ENCODE measurements around the gene ARG2. TPM values are rescaled to one million over a fixed set of nuclear protein-coding genes. Genes with fewer than 3 reads are reported as not detected.

ARG2 gene
- total and polyA plus RNA-seq, 2 of the 4 experiments (the other 2 are of a cell fraction): 1.1 to 2.5 TPM

GRCh38 chr14:67630938-67631337 is 11.2 kb downstream of the ARG2 start:
- no peak overlapping the region for H2BK120ac ChIP-seq (ENCODE audit: low read depth, low read length)
- no peak for TF ChIP-seq CEBPB (IDR thresholded peaks at IDR 0.05; ENCODE audit: low read depth, low read length)
- TF ChIP-seq RCOR1 (IDR thresholded peaks at IDR 0.05; ENCODE audit: insufficient replicate concordance, low read length): no peak
- no peak overlapping the region for H3K4me3 ChIP-seq (ENCODE audit: insufficient read depth, low read depth, low read length)
- H2BK20ac ChIP-seq (ENCODE audit: low read depth, low read length): no peak overlapping the region
- no peak overlapping the region for H4K8ac ChIP-seq (ENCODE audit: low read depth in 2 of 2, low read length in 2 of 2)
- no peaks in the 10 kb centered on the region for H3K79me1 ChIP-seq (ENCODE audit: low read depth in 1 of 2, low read length in 2 of 2)
- H3K27me3 ChIP-seq (ENCODE audit: control insufficient read depth, insufficient read depth, low read length): peaks cover 2% of the 10 kb centered on the region
- no peak overlapping the region for H2AFZ ChIP-seq (replicated peaks; ENCODE audit: low read length, poor library complexity)
- ChIA-PET CTCF (no interaction called here), POLR2A (ENCODE audit: unreplicated experiment) (no interaction called here)
- H3K4ac ChIP-seq (ENCODE audit: low read depth, low read length): no peak overlapping the region
- BruUV-seq (replicated peaks): no TSS peak
- H3K9me1 ChIP-seq (ENCODE audit: insufficient read depth, low read length): no peaks in the 10 kb centered on the region; the same call in 1 of the 2 replicates
- H2AK9ac ChIP-seq (replicated peaks; ENCODE audit: low read depth, low read length, poor library complexity): no peak overlapping the region
- no peak overlapping the region for H3K9ac ChIP-seq (ENCODE audit: low read depth, low read length)
- no peak overlapping the region for H3K14ac ChIP-seq (replicated peaks; ENCODE audit: low read depth, low read length)
- no peaks in the 10 kb centered on the region for H3K4me1 ChIP-seq (ENCODE audit: control insufficient read depth, insufficient read depth, low read length)
- H2BK15ac ChIP-seq (ENCODE audit: low read depth, low read length): no peak overlapping the region
- no peak overlapping the region for H3K18ac ChIP-seq (ENCODE audit: low read depth, low read length)
- 42% methylated on average over 2 of the region's 5 CpGs; no CpG with 5 or more reads in 1 of the 2 experiments for whole genome bisulfite sequencing, 2 experiments (ENCODE audit: extremely low coverage in 2 of 2, insufficient read length in 1 of 2)
- intact Hi-C loops (cut with micrococcal nuclease) (no loop called here), dilution Hi-C loops (cut with HindIII; ENCODE audit: low sequenced_read_pairs, unreplicated experiment) (no loop called here), in situ Hi-C loops (cut with MboI; ENCODE audit: low sequenced_read_pairs) (no loop called here)
- H4K20me1 ChIP-seq (ENCODE audit: insufficient read depth, low read length): no peaks in the 10 kb centered on the region
- H3K23ac ChIP-seq (ENCODE audit: low read depth, low read length): no peak overlapping the region
- no peak overlapping the region for H2BK5ac ChIP-seq (ENCODE audit: low read depth, low read length, poor library complexity, severe bottlenecking)
- DNase-seq: no peak
- H3K27ac ChIP-seq (ENCODE audit: insufficient read depth, low read length): no peak overlapping the region
- H3K9me3 ChIP-seq (ENCODE audit: control insufficient read depth, insufficient read depth, low read length): no peaks in the 10 kb centered on the region
- no peak overlapping the region for H4K91ac ChIP-seq (ENCODE audit: insufficient read depth, low read depth, low read length)
- H2AK5ac ChIP-seq (ENCODE audit: low read depth, low read length): no peak overlapping the region
- no peak overlapping the region for H4K5ac ChIP-seq (ENCODE audit: low read depth, low read length)
- no peak overlapping the region for H3K56ac ChIP-seq (ENCODE audit: extremely low read depth, insufficient read depth, low read length)
- no peak for ATAC-seq (ENCODE audit: low read depth)
- H3K36me3 ChIP-seq (ENCODE audit: control insufficient read depth, insufficient read depth, low read length): no peaks in the 10 kb centered on the region
- H3K4me2 ChIP-seq (ENCODE audit: low read depth, low read length): no peak overlapping the region

All from IMR-90 (cell line).